DOHH2 (cell line): ENCODE data around the gene GNG12.

ENCODE experiments used
- CTCF ChIP-seq: fragments of 200-600 bp; sonication (generic); IDR thresholded peaks from one replicate; pipeline ENCODE4 v1.5.1; 2014; ENCODE audit warnings: antibody characterized with exemption, mild to moderate bottlenecking, low read depth, low read length; ENCODE audit not compliant: poor library complexity, severe bottlenecking
- EZH2phosphoT487 ChIP-seq: fragments of 200-600 bp; sonication (generic); IDR thresholded peaks from 2 replicates; pipeline ENCODE4 v1.6.1; 2017; ENCODE audit warnings: borderline replicate concordance, mild to moderate bottlenecking, antibody characterized with exemption, low read length, moderate library complexity, mixed read lengths

GRCh38 chr1:67684526-67685066 is 148.7 kb downstream of the GNG12 start:
- TF ChIP-seq EZH2phosphoT487 (no peak), CTCF (no peak)
